ENCODE results near the gene GALNT18. TPM values are rescaled to one million over a fixed set of nuclear protein-coding genes. Genes with fewer than 3 reads are reported as not detected.

Gene GALNT18
- total RNA-seq, 3 donors from 2014 or later (not counting 1 experiment from before 2014, with no cell fraction given): 0.18 to 0.42 (median 0.38) TPM

- H3K4me1 Mint-ChIP-seq: no peaks in the 10 kb centered on the region
- no peak overlapping the region for H3K4me3 ChIP-seq (ENCODE audit: low read length)
- no peak for DNase-seq
- no peak for TF ChIP-seq CTCF (IDR thresholded peaks at IDR 0.05)
- H3K27me3 Mint-ChIP-seq (ENCODE audit: low read depth in 2 of 2): peaks cover 7% of the 10 kb centered on the region in 2 donors
- no peaks in the 10 kb centered on the region for H3K4me1 ChIP-seq (ENCODE audit: control insufficient read depth, insufficient read depth, low read length)
- H3K36me3 ChIP-seq (ENCODE audit: control insufficient read depth, insufficient read depth, low read length): no peaks in the 10 kb centered on the region
- no peaks in the 10 kb centered on the region for H3K36me3 Mint-ChIP-seq
- H3K27ac ChIP-seq (ENCODE audit: low read length): no peak overlapping the region
- no peak overlapping the region for H3K4me3 Mint-ChIP-seq
- H3K9me3 ChIP-seq (ENCODE audit: control insufficient read depth, insufficient read depth, low read length): no peaks in the 10 kb centered on the region
- no peaks in the 10 kb centered on the region for H3K9me3 Mint-ChIP-seq
- WGBS (ENCODE audit: insufficient coverage): 91% methylated on average over 4 of the region's 4 CpGs
- intact Hi-C loops (cut with micrococcal nuclease): no loop called here
- no peaks in the 10 kb centered on the region for H3K27me3 ChIP-seq (ENCODE audit: control insufficient read depth, insufficient read depth, low read length)
- ATAC-seq: no peak
- H3K27ac Mint-ChIP-seq: peak overlapping the region in 1 of 2 donors; percentile 19
Observed at GRCh38 chr11:11290354-11290753, 331.5 kb downstream of the GALNT18 start.

GRCh38 chr11:11289669-11290068 is 332.1 kb downstream of the GALNT18 start:
- Mint-ChIP-seq H3K27ac (no peak overlapping the region), H3K4me3 (no peak overlapping the region), H3K36me3 (no peaks in the 10 kb centered on the region), H3K27me3 (ENCODE audit: low read depth in 2 of 2) (peaks cover 7% of the 10 kb centered on the region in 2 donors), H3K4me1 (no peaks in the 10 kb centered on the region), H3K9me3 (no peaks in the 10 kb centered on the region)
- Histone ChIP-seq H3K9me3 (ENCODE audit: control insufficient read depth, insufficient read depth, low read length) (no peaks in the 10 kb centered on the region), H3K4me1 (ENCODE audit: control insufficient read depth, insufficient read depth, low read length) (no peaks in the 10 kb centered on the region), H3K27me3 (ENCODE audit: control insufficient read depth, insufficient read depth, low read length) (no peaks in the 10 kb centered on the region), H3K27ac (ENCODE audit: low read length) (no peak overlapping the region), H3K36me3 (ENCODE audit: control insufficient read depth, insufficient read depth, low read length) (no peaks in the 10 kb centered on the region), H3K4me3 (ENCODE audit: low read length) (no peak overlapping the region)
- intact Hi-C loops (cut with micrococcal nuclease): no loop called here
- DNase-seq (no peak), ATAC-seq (no peak)
- 90% methylated on average over 1 of the region's 1 CpG for WGBS (ENCODE audit: insufficient coverage)
- no peak for TF ChIP-seq CTCF (IDR thresholded peaks at IDR 0.05)

- 69% methylated on average over 5 of the region's 7 CpGs for WGBS (ENCODE audit: insufficient coverage)
Observed at GRCh38 chr11:11288972-11289616, 332.7 kb downstream of the GALNT18 start.

More at GRCh38 chr11:11288972-11289616, 332.7 kb downstream of the GALNT18 start:
- no peaks in the 10 kb centered on the region for H3K4me1 Mint-ChIP-seq
- TF ChIP-seq CTCF (IDR thresholded peaks at IDR 0.05): no peak
- Histone ChIP-seq H3K27me3 (ENCODE audit: control insufficient read depth, insufficient read depth, low read length) (no peaks in the 10 kb centered on the region), H3K9me3 (ENCODE audit: control insufficient read depth, insufficient read depth, low read length) (no peaks in the 10 kb centered on the region), H3K4me1 (ENCODE audit: control insufficient read depth, insufficient read depth, low read length) (no peaks in the 10 kb centered on the region), H3K4me3 (ENCODE audit: low read length) (no peak overlapping the region), H3K27ac (ENCODE audit: low read length) (no peak overlapping the region), H3K36me3 (ENCODE audit: control insufficient read depth, insufficient read depth, low read length) (no peaks in the 10 kb centered on the region)
- no peak for ATAC-seq
- no peaks in the 10 kb centered on the region for H3K9me3 Mint-ChIP-seq
- H3K36me3 Mint-ChIP-seq: no peaks in the 10 kb centered on the region
- intact Hi-C loops (cut with micrococcal nuclease): no loop called here
- no peak for DNase-seq
- H3K27me3 Mint-ChIP-seq (ENCODE audit: low read depth in 2 of 2): peaks cover 7% of the 10 kb centered on the region in 2 donors
- H3K27ac Mint-ChIP-seq: no peak overlapping the region
- H3K4me3 Mint-ChIP-seq: no peak overlapping the region

Data from natural killer cell (primary cell).